B cell (primary cell): ENCODE measurements around the gene ARSJ. TPM values are rescaled to one million over a fixed set of nuclear protein-coding genes. Genes with fewer than 3 reads are reported as not detected.

ENCODE experiments used
- ATAC-seq: fragments of 200-7000 bp; cut with Tn5 transposase; one replicate; pipeline ENCODE4 v1.10.0; 2021; ENCODE audit warnings: low read depth, mild to moderate bottlenecking, moderate number of reproducible peaks, moderate library complexity
- CTCF ChIA-PET: fragments of 350-600 bp; sonication (Branson Sonifier 250); formaldehyde crosslinking; loops from one replicate; lab custom pipeline; 2021; ENCODE audit warnings: antibody characterized with exemption, inconsistent platforms; lab: Charles Lee
- POLR2A ChIA-PET: fragments of 350-600 bp; sonication (Branson Sonifier 250); formaldehyde crosslinking; loops from one replicate; lab custom pipeline; 2021; ENCODE audit warnings: antibody characterized with exemption; lab: Charles Lee
- DNase-seq: peaks from one replicate; pipeline ENCODE4 v3.0.0; 2013
- H2AFZ ChIP-seq: 2 replicates; pipeline ENCODE4 v1.6.1; 2012; ENCODE audit warnings: mild to moderate bottlenecking, low read depth, low read length; ENCODE audit not compliant: insufficient read depth, poor library complexity, severe bottlenecking
- H3K27ac ChIP-seq, 2 donors: 1 replicate in 1 of 2; 2 replicates in 1 of 2; pipeline ENCODE4 v1.5.1; 2012 to 2013; ENCODE audit warnings: low read length in 2 of 2, mild to moderate bottlenecking in 2 of 2, moderate library complexity in 1 of 2
- H3K27me3 ChIP-seq, 4 experiments: fragments of 200-600 bp in 1 of 4; sonication (generic) in 1 of 4; replicated peaks in 1 of 4; 1 replicate in 2 of 4; 2 replicates in 2 of 4; pipeline versions ENCODE4 v1.6.1 to v1.7.0; 2013 to 2016; ENCODE audit warnings: low read length in 3 of 4, mild to moderate bottlenecking in 2 of 4, mixed read lengths in 1 of 4, moderate library complexity in 1 of 4; ENCODE audit not compliant: insufficient read depth in 4 of 4, control insufficient read depth in 3 of 4; ENCODE audit errors: control extremely low read depth in 1 of 4
- H3K36me3 ChIP-seq, 2 experiments: replicated peaks in 1 of 2; 1 replicate in 1 of 2; 2 replicates in 1 of 2; pipeline versions ENCODE4 v1.6.1 to v1.7.1; 2013; ENCODE audit warnings: low read length in 1 of 2; ENCODE audit not compliant: insufficient read depth in 2 of 2, control insufficient read depth in 1 of 2; ENCODE audit errors: control extremely low read depth in 1 of 2, extremely low read depth in 1 of 2
- H3K4me1 ChIP-seq, 2 donors: fragments of 200-600 bp in 1 of 2; sonication (generic) in 1 of 2; 1 replicate in 1 of 2; 2 replicates in 1 of 2; pipeline versions ENCODE4 v1.5.1 to v1.6.1; 2013 to 2017; ENCODE audit warnings: low read length in 2 of 2; ENCODE audit not compliant: control insufficient read depth in 2 of 2, insufficient read depth in 2 of 2
- H3K4me2 ChIP-seq: replicated peaks from 2 replicates; pipeline ENCODE3; 2012; ENCODE audit warnings: mild to moderate bottlenecking, low read depth, low read length; ENCODE audit not compliant: poor library complexity, severe bottlenecking
- H3K4me3 ChIP-seq, 5 experiments: fragments of 200-600 bp in 1 of 5; sonication (generic) in 1 of 5; 1 replicate in 3 of 5; 2 replicates in 2 of 5; pipeline versions ENCODE4 v1.5.1 to v1.7.0; 2011 to 2016; ENCODE audit warnings: low read length in 4 of 5, mild to moderate bottlenecking in 4 of 5, low read depth in 2 of 5, control low read depth in 1 of 5, moderate library complexity in 1 of 5; ENCODE audit not compliant: insufficient read depth in 1 of 5; ENCODE audit errors: control extremely low read depth in 1 of 5, extremely low read depth in 1 of 5
- H3K79me2 ChIP-seq: fragments of 200-600 bp; sonication (generic); one replicate; pipeline ENCODE4 v1.6.0; 2016; ENCODE audit warnings: low read length; ENCODE audit not compliant: control insufficient read depth, insufficient read depth
- H3K9ac ChIP-seq: fragments of 200-600 bp; sonication (generic); 2 replicates; pipeline ENCODE4 v1.6.1; 2017; ENCODE audit warnings: mild to moderate bottlenecking, low read length, moderate library complexity
- H3K9me3 ChIP-seq, 3 donors: one replicate each; pipeline versions ENCODE4 v1.6.1 to v1.7.1; 2013; ENCODE audit warnings: low read length in 2 of 3; ENCODE audit not compliant: control insufficient read depth in 2 of 3, insufficient read depth in 1 of 3; ENCODE audit errors: control extremely low read depth in 1 of 3
- H4K20me1 ChIP-seq: 2 replicates; pipeline ENCODE4 v1.6.0; 2012; ENCODE audit warnings: mild to moderate bottlenecking, low read length; ENCODE audit not compliant: insufficient read depth, control insufficient read depth, poor library complexity, severe bottlenecking
- H3K27ac Mint-ChIP-seq: one replicate; pipeline ENCODE4 v1.8.0; 2021; ENCODE audit warnings: mixed read lengths
- H3K27me3 Mint-ChIP-seq: one replicate; pipeline ENCODE4 v1.8.0; 2021; ENCODE audit warnings: mixed read lengths
- H3K4me1 Mint-ChIP-seq: one replicate; pipeline ENCODE4 v1.8.0; 2021; ENCODE audit warnings: mixed read lengths
- H3K4me3 Mint-ChIP-seq: one replicate; pipeline ENCODE4 v1.8.0; 2021; ENCODE audit warnings: mixed read lengths
- H3K9me3 Mint-ChIP-seq: one replicate; pipeline ENCODE4 v1.8.0; 2022; ENCODE audit warnings: mixed read lengths; ENCODE audit not compliant: insufficient read depth
- CTCF ChIP-seq: fragments of 200-600 bp; IDR thresholded peaks from one replicate; pipeline ENCODE4 v1.8.0; 2022; ENCODE audit warnings: antibody characterized with exemption, mild to moderate bottlenecking
- EZH2 ChIP-seq: IDR thresholded peaks from 2 replicates; pipeline ENCODE4 v1.6.1; 2012; ENCODE audit warnings: borderline replicate concordance, low read depth, mild to moderate bottlenecking, moderate library complexity, low read length; ENCODE audit not compliant: insufficient read depth, poor library complexity, severe bottlenecking
- WGBS: methylation state at CpG from one replicate; pipeline ENCODE4 v1.1.5; 2013; ENCODE audit warnings: missing lambda C conversion rate; ENCODE audit not compliant: insufficient coverage; 5-methylcytosine and 5-hydroxymethylcytosine counted together
- intact Hi-C: fragments of 100-400 bp; cut with micrococcal nuclease; formaldehyde crosslinking; loops from one replicate; pipeline ENCODE4 v1.10.0; 2022
- polyA plus RNA-seq: library from polyadenylated mRNA; depleted of rRNA; stranded (reverse); fragments of >200 nt; gene quantifications from 2 replicates; pipeline ENCODE4 v1.2.3, GENCODE V29; 2012
- total RNA-seq, 2 donors: library from RNA; stranded (reverse); fragments of 120-200 nt in 1 of 2; gene quantifications; 1 replicate in 1 of 2; 2 replicates in 1 of 2; pipeline versions ENCODE4 v1.2.3 to v1.2.4, GENCODE V29; 2013 to 2022

ARSJ gene
- total and polyA plus RNA-seq, 2 donors (not counting 1 experiment from before 2014, with no cell fraction given) = not detected

GRCh38 chr4:113962719-113963265 lies 16.7 kb downstream of the ARSJ start:
- no peak overlapping the region for H2AFZ ChIP-seq
- no peaks in the 10 kb centered on the region for H3K4me1 Mint-ChIP-seq
- H4K20me1 ChIP-seq = no peaks in the 10 kb centered on the region
- no peaks in the 10 kb centered on the region for H3K36me3 ChIP-seq
- H3K4me1 ChIP-seq = no peaks in the 10 kb centered on the region
- no peak for ATAC-seq
- CTCF ChIA-PET = interaction anchor here (0.6 kb wide), 1 partner anchor 108 kb away, joined by 4 read pairs; no protein-coding TSS in a partner anchor
- no peak for DNase-seq
- no peak overlapping the region for H3K9ac ChIP-seq
- H3K27me3 Mint-ChIP-seq = peaks cover 17% of the 10 kb centered on the region
- H3K9me3 ChIP-seq = no peaks in the 10 kb centered on the region
- H3K27ac Mint-ChIP-seq = no peak overlapping the region
- H3K4me2 ChIP-seq = no peak overlapping the region
- no peak overlapping the region for H3K4me3 Mint-ChIP-seq
- intact Hi-C loops = no loop called here
- POLR2A ChIA-PET = no interaction called here
- peaks cover 3% of the 10 kb centered on the region for H3K9me3 Mint-ChIP-seq
- no peaks in the 10 kb centered on the region for H3K27me3 ChIP-seq
- H3K79me2 ChIP-seq = no peaks in the 10 kb centered on the region
- no peak for TF ChIP-seq CTCF
- no peak overlapping the region for H3K27ac ChIP-seq
- WGBS = 83% methylated on average over 2 of the region's 3 CpGs
- no peak overlapping the region for H3K4me3 ChIP-seq

- Histone ChIP-seq H3K79me2 (no peaks in the 10 kb centered on the region), H3K4me1 (no peaks in the 10 kb centered on the region)
- no CpG with 5 or more reads among the region's 2 CpGs for WGBS
These were observed 17.5 kb downstream of the ARSJ start for GRCh38 chr4:113962016-113962347.

More at GRCh38 chr4:113962016-113962347, 17.5 kb downstream of the ARSJ start:
- H3K4me2 ChIP-seq = no peak overlapping the region
- no peak overlapping the region for H3K4me3 ChIP-seq
- no peak overlapping the region for H3K27ac ChIP-seq
- Mint-ChIP-seq H3K4me3 (no peak overlapping the region), H3K27me3 (peaks cover 22% of the 10 kb centered on the region), H3K4me1 (no peaks in the 10 kb centered on the region), H3K9me3 (peaks cover 3% of the 10 kb centered on the region), H3K27ac (no peak overlapping the region)
- H4K20me1 ChIP-seq = no peaks in the 10 kb centered on the region
- POLR2A ChIA-PET = no interaction called here
- intact Hi-C loops = no loop called here
- TF ChIP-seq CTCF (no peak), EZH2 (no peak)
- H3K9me3 ChIP-seq = no peaks in the 10 kb centered on the region
- H3K27me3 ChIP-seq = no peaks in the 10 kb centered on the region
- CTCF ChIA-PET = no interaction called here
- H3K36me3 ChIP-seq = no peaks in the 10 kb centered on the region
- DNase-seq (no peak), ATAC-seq (no peak)
- no peak overlapping the region for H3K9ac ChIP-seq
- no peak overlapping the region for H2AFZ ChIP-seq
